ENCODE results near the gene SYNE1.

- no peak for TF ChIP-seq POLR2A (IDR thresholded peaks at IDR 0.05)
- no peak for TF ChIP-seq CTCF (IDR thresholded peaks at IDR 0.05)
These were observed 178.2 kb downstream of the SYNE1 start for GRCh38 chr6:152458648-152459644.

Measured in heart left ventricle (tissue), 13 donors.